Measurements from ENCODE around the gene ATAD1. TPM values are rescaled to one million over a fixed set of nuclear protein-coding genes. Genes with fewer than 3 reads are reported as not detected.

ATAD1 gene
- total and polyA plus RNA-seq, 10 of the 15 experiments (the other 5 are each of a cell fraction or from before 2014, with no cell fraction given) = 24.7 to 59.3 (median 41.1) TPM

DNA sequence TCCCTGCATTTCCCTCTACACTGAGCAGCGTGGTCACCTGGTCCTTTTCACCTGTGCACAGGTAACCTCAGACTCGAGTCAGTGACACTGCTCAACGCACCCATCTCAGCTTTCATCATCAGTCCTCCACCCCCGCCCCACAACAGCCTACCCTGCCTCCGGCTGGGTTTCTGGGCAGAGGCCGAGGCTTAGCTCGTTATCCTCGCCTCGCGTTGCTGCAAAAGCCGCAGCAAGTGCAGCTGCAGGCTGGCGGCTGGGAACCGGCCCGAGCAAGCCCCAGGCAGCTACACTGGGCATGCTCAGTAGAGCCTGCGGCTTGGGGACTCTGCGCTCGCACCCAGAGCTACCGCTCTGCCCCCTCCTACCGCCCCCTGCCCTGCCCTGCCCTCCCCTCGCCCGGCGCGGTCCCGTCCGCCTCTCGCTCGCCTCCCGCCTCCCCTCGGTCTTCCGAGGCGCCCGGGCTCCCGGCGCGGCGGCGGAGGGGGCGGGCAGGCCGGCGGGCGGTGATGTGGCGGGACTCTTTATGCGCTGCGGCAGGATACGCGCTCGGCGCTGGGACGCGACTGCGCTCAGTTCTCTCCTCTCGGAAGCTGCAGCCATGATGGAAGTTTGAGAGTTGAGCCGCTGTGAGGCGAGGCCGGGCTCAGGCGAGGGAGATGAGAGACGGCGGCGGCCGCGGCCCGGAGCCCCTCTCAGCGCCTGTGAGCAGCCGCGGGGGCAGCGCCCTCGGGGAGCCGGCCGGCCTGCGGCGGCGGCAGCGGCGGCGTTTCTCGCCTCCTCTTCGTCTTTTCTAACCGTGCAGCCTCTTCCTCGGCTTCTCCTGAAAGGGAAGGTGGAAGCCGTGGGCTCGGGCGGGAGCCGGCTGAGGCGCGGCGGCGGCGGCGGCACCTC, 45.3 kb upstream of the ATAD1 start, which contains the start of the genes KLLN and PTEN (continued):
- TF ChIP-seq, protein P1, sequence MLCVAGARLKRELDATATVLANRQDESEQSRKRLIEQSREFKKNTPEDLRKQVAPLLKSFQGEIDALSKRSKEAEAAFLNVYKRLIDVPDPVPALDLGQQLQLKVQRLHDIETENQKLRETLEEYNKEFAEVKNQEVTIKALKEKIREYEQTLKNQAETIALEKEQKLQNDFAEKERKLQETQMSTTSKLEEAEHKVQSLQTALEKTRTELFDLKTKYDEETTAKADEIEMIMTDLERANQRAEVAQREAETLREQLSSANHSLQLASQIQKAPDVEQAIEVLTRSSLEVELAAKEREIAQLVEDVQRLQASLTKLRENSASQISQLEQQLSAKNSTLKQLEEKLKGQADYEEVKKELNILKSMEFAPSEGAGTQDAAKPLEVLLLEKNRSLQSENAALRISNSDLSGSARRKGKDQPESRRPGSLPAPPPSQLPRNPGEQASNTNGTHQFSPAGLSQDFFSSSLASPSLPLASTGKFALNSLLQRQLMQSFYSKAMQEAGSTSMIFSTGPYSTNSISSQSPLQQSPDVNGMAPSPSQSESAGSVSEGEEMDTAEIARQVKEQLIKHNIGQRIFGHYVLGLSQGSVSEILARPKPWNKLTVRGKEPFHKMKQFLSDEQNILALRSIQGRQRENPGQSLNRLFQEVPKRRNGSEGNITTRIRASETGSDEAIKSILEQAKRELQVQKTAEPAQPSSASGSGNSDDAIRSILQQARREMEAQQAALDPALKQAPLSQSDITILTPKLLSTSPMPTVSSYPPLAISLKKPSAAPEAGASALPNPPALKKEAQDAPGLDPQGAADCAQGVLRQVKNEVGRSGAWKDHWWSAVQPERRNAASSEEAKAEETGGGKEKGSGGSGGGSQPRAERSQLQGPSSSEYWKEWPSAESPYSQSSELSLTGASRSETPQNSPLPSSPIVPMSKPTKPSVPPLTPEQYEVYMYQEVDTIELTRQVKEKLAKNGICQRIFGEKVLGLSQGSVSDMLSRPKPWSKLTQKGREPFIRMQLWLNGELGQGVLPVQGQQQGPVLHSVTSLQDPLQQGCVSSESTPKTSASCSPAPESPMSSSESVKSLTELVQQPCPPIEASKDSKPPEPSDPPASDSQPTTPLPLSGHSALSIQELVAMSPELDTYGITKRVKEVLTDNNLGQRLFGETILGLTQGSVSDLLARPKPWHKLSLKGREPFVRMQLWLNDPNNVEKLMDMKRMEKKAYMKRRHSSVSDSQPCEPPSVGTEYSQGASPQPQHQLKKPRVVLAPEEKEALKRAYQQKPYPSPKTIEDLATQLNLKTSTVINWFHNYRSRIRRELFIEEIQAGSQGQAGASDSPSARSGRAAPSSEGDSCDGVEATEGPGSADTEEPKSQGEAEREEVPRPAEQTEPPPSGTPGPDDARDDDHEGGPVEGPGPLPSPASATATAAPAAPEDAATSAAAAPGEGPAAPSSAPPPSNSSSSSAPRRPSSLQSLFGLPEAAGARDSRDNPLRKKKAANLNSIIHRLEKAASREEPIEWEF (IDR thresholded peaks at IDR 0.05; ENCODE audit: insufficient replicate concordance, low read depth, low read length) = no peak
- TF ChIP-seq STAT3 (IDR thresholded peaks at IDR 0.05; ENCODE audit: low read depth, low read length) = no peak
- no peak for TF ChIP-seq TCF7 (IDR thresholded peaks at IDR 0.05; ENCODE audit: borderline replicate concordance)
- no peak for TF ChIP-seq SREBF1 (IDR thresholded peaks at IDR 0.05; ENCODE audit: low read length)
- TF ChIP-seq, protein P2, sequence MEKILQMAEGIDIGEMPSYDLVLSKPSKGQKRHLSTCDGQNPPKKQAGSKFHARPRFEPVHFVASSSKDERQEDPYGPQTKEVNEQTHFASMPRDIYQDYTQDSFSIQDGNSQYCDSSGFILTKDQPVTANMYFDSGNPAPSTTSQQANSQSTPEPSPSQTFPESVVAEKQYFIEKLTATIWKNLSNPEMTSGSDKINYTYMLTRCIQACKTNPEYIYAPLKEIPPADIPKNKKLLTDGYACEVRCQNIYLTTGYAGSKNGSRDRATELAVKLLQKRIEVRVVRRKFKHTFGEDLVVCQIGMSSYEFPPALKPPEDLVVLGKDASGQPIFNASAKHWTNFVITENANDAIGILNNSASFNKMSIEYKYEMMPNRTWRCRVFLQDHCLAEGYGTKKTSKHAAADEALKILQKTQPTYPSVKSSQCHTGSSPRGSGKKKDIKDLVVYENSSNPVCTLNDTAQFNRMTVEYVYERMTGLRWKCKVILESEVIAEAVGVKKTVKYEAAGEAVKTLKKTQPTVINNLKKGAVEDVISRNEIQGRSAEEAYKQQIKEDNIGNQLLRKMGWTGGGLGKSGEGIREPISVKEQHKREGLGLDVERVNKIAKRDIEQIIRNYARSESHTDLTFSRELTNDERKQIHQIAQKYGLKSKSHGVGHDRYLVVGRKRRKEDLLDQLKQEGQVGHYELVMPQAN (conservative IDR thresholded peaks at IDR 0.05) = peak; percentile 84
- TF ChIP-seq, protein P3, sequence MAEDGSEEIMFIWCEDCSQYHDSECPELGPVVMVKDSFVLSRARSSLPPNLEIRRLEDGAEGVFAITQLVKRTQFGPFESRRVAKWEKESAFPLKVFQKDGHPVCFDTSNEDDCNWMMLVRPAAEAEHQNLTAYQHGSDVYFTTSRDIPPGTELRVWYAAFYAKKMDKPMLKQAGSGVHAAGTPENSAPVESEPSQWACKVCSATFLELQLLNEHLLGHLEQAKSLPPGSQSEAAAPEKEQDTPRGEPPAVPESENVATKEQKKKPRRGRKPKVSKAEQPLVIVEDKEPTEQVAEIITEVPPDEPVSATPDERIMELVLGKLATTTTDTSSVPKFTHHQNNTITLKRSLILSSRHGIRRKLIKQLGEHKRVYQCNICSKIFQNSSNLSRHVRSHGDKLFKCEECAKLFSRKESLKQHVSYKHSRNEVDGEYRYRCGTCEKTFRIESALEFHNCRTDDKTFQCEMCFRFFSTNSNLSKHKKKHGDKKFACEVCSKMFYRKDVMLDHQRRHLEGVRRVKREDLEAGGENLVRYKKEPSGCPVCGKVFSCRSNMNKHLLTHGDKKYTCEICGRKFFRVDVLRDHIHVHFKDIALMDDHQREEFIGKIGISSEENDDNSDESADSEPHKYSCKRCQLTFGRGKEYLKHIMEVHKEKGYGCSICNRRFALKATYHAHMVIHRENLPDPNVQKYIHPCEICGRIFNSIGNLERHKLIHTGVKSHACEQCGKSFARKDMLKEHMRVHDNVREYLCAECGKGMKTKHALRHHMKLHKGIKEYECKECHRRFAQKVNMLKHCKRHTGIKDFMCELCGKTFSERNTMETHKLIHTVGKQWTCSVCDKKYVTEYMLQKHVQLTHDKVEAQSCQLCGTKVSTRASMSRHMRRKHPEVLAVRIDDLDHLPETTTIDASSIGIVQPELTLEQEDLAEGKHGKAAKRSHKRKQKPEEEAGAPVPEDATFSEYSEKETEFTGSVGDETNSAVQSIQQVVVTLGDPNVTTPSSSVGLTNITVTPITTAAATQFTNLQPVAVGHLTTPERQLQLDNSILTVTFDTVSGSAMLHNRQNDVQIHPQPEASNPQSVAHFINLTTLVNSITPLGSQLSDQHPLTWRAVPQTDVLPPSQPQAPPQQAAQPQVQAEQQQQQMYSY (CRISPR knock-in tag; IDR thresholded peaks at IDR 0.05) = no peak
- TF ChIP-seq, protein P4, sequence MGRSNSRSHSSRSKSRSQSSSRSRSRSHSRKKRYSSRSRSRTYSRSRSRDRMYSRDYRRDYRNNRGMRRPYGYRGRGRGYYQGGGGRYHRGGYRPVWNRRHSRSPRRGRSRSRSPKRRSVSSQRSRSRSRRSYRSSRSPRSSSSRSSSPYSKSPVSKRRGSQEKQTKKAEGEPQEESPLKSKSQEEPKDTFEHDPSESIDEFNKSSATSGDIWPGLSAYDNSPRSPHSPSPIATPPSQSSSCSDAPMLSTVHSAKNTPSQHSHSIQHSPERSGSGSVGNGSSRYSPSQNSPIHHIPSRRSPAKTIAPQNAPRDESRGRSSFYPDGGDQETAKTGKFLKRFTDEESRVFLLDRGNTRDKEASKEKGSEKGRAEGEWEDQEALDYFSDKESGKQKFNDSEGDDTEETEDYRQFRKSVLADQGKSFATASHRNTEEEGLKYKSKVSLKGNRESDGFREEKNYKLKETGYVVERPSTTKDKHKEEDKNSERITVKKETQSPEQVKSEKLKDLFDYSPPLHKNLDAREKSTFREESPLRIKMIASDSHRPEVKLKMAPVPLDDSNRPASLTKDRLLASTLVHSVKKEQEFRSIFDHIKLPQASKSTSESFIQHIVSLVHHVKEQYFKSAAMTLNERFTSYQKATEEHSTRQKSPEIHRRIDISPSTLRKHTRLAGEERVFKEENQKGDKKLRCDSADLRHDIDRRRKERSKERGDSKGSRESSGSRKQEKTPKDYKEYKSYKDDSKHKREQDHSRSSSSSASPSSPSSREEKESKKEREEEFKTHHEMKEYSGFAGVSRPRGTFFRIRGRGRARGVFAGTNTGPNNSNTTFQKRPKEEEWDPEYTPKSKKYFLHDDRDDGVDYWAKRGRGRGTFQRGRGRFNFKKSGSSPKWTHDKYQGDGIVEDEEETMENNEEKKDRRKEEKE (IDR thresholded peaks at IDR 0.05) = no peak
- TF ChIP-seq, protein P5, sequence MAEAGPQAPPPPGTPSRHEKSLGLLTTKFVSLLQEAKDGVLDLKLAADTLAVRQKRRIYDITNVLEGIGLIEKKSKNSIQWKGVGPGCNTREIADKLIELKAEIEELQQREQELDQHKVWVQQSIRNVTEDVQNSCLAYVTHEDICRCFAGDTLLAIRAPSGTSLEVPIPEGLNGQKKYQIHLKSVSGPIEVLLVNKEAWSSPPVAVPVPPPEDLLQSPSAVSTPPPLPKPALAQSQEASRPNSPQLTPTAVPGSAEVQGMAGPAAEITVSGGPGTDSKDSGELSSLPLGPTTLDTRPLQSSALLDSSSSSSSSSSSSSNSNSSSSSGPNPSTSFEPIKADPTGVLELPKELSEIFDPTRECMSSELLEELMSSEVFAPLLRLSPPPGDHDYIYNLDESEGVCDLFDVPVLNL (IDR thresholded peaks at IDR 0.05; ENCODE audit: low read depth, low read length) = no peak
- no peak for TF ChIP-seq NR2C2 (IDR thresholded peaks at IDR 0.05; ENCODE audit: borderline replicate concordance, control insufficient read depth, insufficient read length, low read depth)
- peak; percentile 48 for TF ChIP-seq KLF5 (IDR thresholded peaks at IDR 0.05; ENCODE audit: partially characterized antibody)
- no peak for TF ChIP-seq ASH2L (IDR thresholded peaks at IDR 0.05; ENCODE audit: borderline replicate concordance, low read depth)
- TF ChIP-seq BHLHE40 (IDR thresholded peaks at IDR 0.05; ENCODE audit: borderline replicate concordance in 1 of 2, low read depth in 2 of 2, low read length in 1 of 2) = peak; percentile 78 to 90

Measured in GM12878 (cell line).